SK-N-SH treated with all-trans-retinoic acid at 6 μM for 48 hours (cell line): ENCODE measurements around the gene MUTYH.

Experiments used
- CREB5 ChIP-seq: fragments of 250-450 bp; sonication (Bioruptor Pico); IDR thresholded peaks from 2 replicates; pipeline ENCODE4 v1.5.1; 2020; ENCODE audit warnings: low read depth, mild to moderate bottlenecking, moderate library complexity
- ISL1 ChIP-seq: fragments of 250-450 bp; sonication (Bioruptor Pico); IDR thresholded peaks from 2 replicates; pipeline ENCODE4 v2.1.2; 2022; ENCODE audit warnings: mild to moderate bottlenecking, moderate library complexity
- RARB ChIP-seq: fragments of 250-450 bp; sonication (Bioruptor Pico); IDR thresholded peaks from 2 replicates; pipeline ENCODE4 v1.8.0; 2021; ENCODE audit warnings: mild to moderate bottlenecking, moderate library complexity
- ZFP30 ChIP-seq: fragments of 450-650 bp; formaldehyde crosslinking; IDR thresholded peaks from 2 replicates; pipeline ENCODE4 v1.5.0; 2022; ENCODE audit warnings: mild to moderate bottlenecking, moderate library complexity
- ZNF70 ChIP-seq: fragments of 450-650 bp; formaldehyde crosslinking; IDR thresholded peaks from 2 replicates; pipeline ENCODE4 v1.5.0; 2020; ENCODE audit warnings: mild to moderate bottlenecking, moderate library complexity

GRCh38 chr1:45329445-45329844, 10.8 kb downstream of the MUTYH start:
- TF ChIP-seq CREB5 (no peak), ZNF70 (no peak), RARB (CRISPR knock-in tag) (no peak), ZFP30 (CRISPR knock-in tag) (no peak), ISL1 (no peak)
